ENCODE results near the gene TMEM179B.
"Not testable (repeated sequence)": the region's sequence is repeated elsewhere in the genome, so short reads cannot be mapped to it uniquely, and the experiment has no call there.

The TMEM179B gene

DNA sequence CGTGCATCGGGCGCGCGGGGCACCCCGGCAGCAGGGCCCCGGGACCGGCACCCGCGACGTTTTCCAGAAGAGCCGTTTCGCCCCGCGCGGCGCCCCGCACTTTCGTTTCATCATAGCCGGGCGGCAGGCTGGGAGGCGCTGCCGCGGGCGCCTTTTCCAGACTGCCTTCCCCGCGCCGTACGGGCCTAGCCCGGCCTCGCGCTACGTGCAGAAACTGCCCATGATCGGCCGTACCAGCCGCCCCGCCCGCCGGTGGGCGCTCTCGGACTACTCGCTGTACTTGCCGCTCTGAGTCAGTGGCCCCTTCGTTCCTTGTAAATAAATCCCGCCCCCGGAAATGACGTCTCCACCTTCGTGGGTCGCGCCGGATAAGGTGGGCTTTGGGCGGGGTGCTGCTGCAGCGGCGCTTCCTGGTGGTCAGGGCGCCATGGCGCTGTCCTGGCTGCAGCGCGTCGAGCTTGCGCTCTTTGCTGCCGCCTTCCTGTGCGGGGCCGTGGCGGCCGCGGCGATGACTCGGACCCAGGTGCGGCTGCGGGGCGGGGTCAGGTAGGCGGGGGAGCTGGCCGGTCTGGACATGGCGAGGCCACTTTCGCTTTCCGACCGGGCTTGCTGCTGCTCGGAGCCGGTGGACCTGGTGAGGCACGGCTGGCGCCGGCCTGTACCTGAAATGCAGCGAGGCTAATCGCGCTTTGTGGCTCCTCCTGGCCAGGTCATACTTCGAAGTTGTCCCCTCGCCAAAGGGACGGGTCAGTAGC lies at the start of gene TMEM179B:
TMEM179B (plus strand) TSS at position 398 of the 755 bp plus-strand sequence; CDS start at position 428, 30 bp downstream.
- peak; percentile 92 to 95 for DNase-seq

DNA sequence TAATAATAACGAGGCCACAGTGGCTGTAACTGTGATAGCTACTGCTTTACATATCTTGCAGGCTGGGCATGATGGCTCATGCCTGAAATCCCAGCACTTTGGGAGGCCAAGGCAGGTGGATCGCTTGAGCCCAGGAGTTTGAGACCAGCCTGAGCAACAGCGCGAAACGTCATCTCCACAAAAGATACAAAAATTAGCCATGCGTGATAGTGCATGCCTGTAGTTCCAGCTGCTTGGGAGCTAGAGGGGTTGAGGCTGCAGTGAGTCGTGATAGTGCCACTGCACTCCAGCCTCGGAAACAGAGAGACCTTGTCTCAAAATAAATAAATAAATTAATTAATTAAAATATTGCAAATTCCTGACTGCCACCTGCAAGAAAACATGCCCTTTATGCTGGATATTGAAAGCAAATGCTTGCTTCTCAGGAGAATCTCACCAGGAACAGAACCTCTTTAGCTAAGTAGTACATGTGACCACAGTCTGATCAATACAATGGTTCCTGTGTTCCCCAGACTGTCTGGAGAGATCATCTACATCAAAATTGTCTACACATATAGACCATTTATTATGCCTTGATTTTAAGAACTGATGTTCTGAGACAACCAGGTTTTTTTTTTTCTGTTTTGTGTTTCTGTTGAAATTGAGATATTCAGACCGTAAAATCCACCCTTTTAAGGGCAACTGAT lies 39.6 kb upstream of the TMEM179B start:
- no peak for DNase-seq

- not testable (repeated sequence) for DNase-seq
Observed at GRCh38 chr11:62749931-62750330, 37.3 kb upstream of the TMEM179B start.

- DNase-seq = no peak
Observed at GRCh38 chr11:62752177-62752785, 34.9 kb upstream of the TMEM179B start.

DNA sequence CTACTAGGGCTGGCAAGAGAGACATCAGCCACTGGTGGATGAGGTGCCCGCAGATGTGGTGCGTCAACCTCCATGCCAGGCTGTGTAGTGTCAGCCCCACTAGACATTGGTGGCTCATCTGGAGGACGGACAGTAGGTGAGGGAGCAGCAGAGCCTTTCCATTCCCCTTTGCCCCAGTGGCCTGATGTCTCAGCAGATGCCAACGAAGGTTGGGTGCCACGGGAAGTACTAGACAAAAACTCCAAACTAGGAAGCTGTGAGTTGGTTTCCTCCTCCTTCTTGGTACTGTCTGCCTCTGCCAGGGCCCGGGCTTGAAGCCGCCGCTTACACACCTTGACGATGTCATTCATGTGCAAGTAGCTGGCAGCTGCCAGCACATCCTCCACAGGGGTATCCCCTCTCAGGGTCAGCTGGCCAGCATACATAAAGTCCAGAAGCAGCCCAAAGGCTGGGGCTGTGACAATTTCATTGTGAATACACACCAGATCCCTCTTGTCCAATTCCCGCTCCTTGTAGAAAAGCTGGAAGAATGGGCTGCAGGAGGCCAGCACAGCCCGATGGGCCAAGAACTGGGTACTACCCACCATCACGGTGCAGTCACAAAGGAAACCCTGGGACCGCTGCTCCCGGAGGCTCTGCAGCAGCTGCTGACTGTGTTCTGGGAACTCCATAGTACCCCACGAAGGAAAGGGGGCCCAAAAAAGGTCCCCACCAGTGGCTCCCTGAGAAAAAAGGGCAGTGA lies 34.0 kb upstream of the TMEM179B start:
- no peak for DNase-seq

DNA sequence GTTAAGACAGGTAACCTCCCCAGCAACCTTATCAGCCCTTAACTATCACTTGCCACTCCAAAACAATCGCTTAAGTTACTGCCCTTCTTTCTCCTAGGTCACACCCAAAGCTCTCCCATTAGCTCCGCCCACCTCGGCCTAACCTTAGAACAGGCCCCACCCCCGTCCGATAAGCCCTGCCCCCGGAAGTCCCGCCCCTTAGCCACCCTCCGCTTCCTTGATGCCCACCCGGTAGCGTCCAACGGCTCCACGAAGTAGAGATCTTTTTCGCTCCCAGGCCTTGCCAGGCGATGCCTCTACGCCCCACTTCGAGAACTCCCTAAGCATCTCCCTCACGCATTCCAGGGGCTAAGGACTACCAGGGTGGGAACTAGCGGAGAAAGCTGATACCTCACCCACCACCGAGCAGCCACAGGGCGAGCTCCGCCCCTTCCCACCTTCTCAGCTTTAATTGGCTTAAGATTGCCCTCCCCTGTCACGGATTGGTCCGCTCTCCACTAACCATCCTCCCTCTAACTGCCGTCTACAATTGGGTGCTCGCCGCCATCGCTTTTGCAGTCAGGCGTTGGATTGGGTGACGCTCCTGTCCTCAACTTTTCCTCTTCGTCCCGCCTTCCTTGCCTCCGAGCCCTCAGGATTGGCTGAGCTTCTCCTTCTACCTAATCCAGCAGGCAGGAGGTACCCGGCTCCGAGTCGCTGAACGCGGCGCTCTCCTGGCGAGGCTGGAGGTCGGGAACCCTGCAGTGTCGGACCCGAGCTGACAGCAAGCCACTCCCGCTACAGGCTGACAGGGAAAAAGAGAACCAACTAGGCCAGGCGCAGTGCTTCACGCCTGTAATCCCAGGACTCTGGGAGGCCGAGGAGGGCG lies 33.2 kb upstream of the TMEM179B start, which contains the start of gene ZBTB3:
ZBTB3 (minus strand) TSS at position 425 of the 868 bp plus-strand sequence. CDS start 496 bp downstream, outside the sequence.
- peak; percentile 97 to 100 for DNase-seq

DNA sequence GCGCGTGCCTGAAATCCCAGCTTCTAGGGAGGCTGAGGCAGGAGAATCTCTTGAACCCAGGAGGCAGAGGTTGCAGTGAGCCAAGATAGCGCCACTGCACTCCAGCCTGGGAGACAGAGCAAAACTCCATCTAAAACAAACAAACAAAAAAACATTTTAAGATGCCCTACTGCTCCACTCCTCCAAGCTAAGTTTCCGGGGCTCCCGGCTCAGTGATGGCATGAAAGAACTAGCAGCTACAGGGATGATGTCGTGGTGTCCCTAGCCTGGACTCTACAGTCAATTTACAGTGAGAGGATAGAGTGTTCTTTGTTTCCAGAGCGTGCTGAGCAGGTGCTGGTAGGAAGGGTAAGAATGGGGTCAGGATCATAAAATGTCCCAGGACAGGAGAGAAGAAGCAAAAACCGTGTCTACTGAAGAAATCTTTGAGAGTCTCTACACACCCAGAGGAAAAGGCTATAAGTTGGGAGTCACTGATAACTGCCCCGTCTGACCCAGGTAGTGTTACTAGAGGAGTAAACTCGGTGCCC lies 32.1 kb upstream of the TMEM179B start:
- DNase-seq = no peak

GRCh38 chr11:62757846-62758788 lies 29.1 kb upstream of the TMEM179B start:
- DNase-seq = no peak

DNA sequence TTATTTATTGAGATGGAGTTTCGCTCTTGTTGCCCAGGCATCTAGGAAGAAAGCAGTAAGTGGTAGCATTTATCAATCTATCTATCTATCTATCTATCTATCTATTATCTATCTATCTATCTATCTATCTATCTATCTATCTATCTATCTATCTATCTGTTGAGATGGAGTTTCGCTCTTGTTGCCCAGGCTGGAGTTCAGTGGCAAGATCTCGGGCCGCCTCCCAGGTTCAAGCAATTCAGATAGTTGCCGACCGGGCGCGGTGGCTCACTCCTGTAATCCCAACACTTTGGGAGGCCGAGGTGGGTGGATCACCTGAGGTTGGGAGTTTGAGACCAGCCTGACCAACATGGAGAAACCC lies 26.4 kb upstream of the TMEM179B start:
- DNase-seq = not testable (repeated sequence)

- DNase-seq = no peak
Observed at GRCh38 chr11:62770778-62771143, 16.4 kb upstream of the TMEM179B start.

- DNase-seq = peak; percentile 93 to 95
Observed at GRCh38 chr11:62771144-62772021, 15.8 kb upstream of the TMEM179B start, which contains the start of gene TAF6L. Gene TAF6L, plus strand, starts transcription at chr11:62771396. Its CDS starts 4,388 bp downstream, at chr11:62775784.

- no peak for DNase-seq
Observed at GRCh38 chr11:62774407-62774806, 12.8 kb upstream of the TMEM179B start.

- no peak for DNase-seq
Observed at GRCh38 chr11:62775646-62776045, 11.6 kb upstream of the TMEM179B start.

DNA sequence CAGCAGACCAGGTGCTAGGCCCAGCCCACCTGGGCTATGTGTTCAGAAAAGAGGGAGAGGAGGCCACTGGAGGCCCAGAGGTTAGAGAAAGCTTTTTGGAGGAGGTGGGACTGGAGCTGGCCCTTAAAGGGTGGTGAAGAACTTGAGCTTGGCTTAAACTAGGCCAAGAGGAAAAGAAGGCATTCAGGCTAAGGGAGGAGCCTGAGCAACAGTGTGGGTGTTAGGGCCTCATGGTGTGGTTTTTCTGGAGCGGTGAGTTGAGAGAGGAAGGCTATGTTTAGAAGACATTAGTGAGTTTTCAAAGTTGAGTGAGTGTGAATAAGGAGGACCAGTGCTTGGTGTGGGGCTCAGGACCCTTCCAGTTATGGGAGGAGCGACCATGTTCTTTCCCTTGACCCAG lies 9.8 kb upstream of the TMEM179B start:
- DNase-seq = no peak

GRCh38 chr11:62778441-62778840 lies 8.8 kb upstream of the TMEM179B start:
- no peak for DNase-seq

- DNase-seq = no peak
Observed at GRCh38 chr11:62782753-62783152, 4.4 kb upstream of the TMEM179B start.

GRCh38 chr11:62786318-62787004 lies 741 bp upstream of the TMEM179B start:
- peak; percentile 62 to 79 for DNase-seq

GRCh38 chr11:62788991-62789390 lies 1.8 kb downstream of the TMEM179B start:
- no peak for DNase-seq

- DNase-seq = no peak
Observed at GRCh38 chr11:62789576-62789975, 2.4 kb downstream of the TMEM179B start.

Data from SW 1271 (cell line).